OCI-LY3 (cell line): ENCODE data around the gene SHQ1.

Source experiments
- CTCF ChIP-seq: fragments of 200-600, 300-600 bp; sonication (generic); IDR thresholded peaks from 2 replicates; pipeline ENCODE4 v1.5.1; 2014; ENCODE audit warnings: antibody characterized with exemption, low read length, low read depth
- EZH2phosphoT487 ChIP-seq: fragments of 200-600 bp; shearing (Covaris generic); IDR thresholded peaks from 2 replicates; pipeline ENCODE4 v1.6.1; 2018; ENCODE audit warnings: antibody characterized with exemption, mixed run types, low read depth

DNA sequence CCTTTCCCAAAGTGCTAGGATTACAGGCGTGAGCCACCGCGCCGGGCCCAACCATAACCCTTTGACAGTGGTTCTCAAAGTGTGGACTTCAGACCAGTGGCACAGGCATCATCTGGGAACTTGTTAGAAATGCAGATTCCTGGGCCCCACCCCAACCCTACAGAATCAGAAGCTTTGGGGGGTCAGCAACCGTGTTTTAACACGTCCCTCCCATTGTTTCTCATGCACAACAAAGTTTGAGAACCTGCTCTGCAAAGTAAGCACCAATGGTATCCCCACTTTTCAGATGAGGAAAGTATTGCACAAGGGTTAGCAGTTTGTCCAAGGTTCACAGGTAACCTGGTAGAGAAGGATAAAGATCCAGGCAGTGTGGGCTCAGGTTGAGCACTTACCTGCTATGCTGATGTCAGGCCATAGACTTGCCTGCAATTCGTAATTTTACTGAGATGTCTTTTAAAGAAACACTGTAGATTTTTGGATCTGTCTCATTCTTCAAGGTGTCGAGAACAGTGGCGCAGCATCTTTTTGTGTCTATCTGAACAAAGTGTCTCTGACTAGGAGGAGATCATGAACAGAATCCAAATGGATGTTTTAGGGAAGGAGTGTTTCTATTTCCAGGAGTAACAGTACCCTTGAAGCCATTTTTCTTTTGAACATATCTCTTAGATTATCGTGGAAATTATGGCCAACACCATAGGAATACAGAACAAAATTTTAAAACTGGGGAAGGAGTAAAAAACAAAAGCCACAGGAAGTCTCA is 42.1 kb upstream of the SHQ1 start:
- TF ChIP-seq CTCF (no peak), EZH2phosphoT487 (no peak)
